Hematopoietic multipotent progenitor cell treated with erythropoietin and hydrocortisone succinate and interleukin-3 and kit ligand, for 15 days (in vitro differentiated cells): Measurements from ENCODE around the gene RBPMS2.
A peak's percentile ranks its signal among the peaks of the same experiment; 100 is the strongest.
"Not testable (repeated sequence)": the region's sequence is repeated elsewhere in the genome, so short reads cannot be mapped to it uniquely, and the experiment has no call there.

Experiments used
- DNase-seq: peaks from one replicate; pipeline ENCODE4 v3.0.0-alpha.2; 2015; ENCODE audit warnings: low spot score

RBPMS2 gene

GRCh38 chr15:64753480-64754185 is 21.8 kb downstream of the RBPMS2 start:
- no peak for DNase-seq

GRCh38 chr15:64751464-64751863 is 23.9 kb downstream of the RBPMS2 start:
- no peak for DNase-seq

- DNase-seq = no peak
These were observed 25.3 kb downstream of the RBPMS2 start for GRCh38 chr15:64749999-64750657.

GRCh38 chr15:64749167-64749566 is 26.2 kb downstream of the RBPMS2 start:
- DNase-seq = no peak

GRCh38 chr15:64748251-64748650 is 27.1 kb downstream of the RBPMS2 start:
- no peak for DNase-seq

- DNase-seq = no peak
These were observed 27.8 kb downstream of the RBPMS2 start for GRCh38 chr15:64747578-64747977.

GRCh38 chr15:64746921-64747320 is 28.5 kb downstream of the RBPMS2 start:
- no peak for DNase-seq

- no peak for DNase-seq
These were observed 29.0 kb downstream of the RBPMS2 start for GRCh38 chr15:64746356-64746755.

GRCh38 chr15:64743691-64744090 is 31.7 kb downstream of the RBPMS2 start:
- no peak for DNase-seq

GRCh38 chr15:64742921-64743320 is 32.5 kb downstream of the RBPMS2 start:
- DNase-seq = no peak

GRCh38 chr15:64742385-64742784 is 33.0 kb downstream of the RBPMS2 start:
- no peak for DNase-seq

- DNase-seq = not testable (repeated sequence)
These were observed 33.7 kb downstream of the RBPMS2 start for GRCh38 chr15:64741708-64742107.

GRCh38 chr15:64740311-64741170 is 34.8 kb downstream of the RBPMS2 start:
- DNase-seq = no peak

- DNase-seq = no peak
These were observed 35.7 kb downstream of the RBPMS2 start for GRCh38 chr15:64739577-64740143.

- DNase-seq = no peak
These were observed 36.2 kb downstream of the RBPMS2 start for GRCh38 chr15:64739156-64739555.

GRCh38 chr15:64738226-64739095 is 36.9 kb downstream of the RBPMS2 start:
- no peak for DNase-seq

GRCh38 chr15:64732156-64732860 is 43.1 kb downstream of the RBPMS2 start:
- DNase-seq = no peak

GRCh38 chr15:64731805-64732151 is 43.6 kb downstream of the RBPMS2 start:
- DNase-seq = no peak

- peak; percentile 80 for DNase-seq
These were observed 44.2 kb downstream of the RBPMS2 start for GRCh38 chr15:64731012-64731804.

- no peak for DNase-seq
These were observed 45.2 kb downstream of the RBPMS2 start for GRCh38 chr15:64730151-64730550.
